ENCODE measurements around the gene CALCOCO1.

- no peak for TF ChIP-seq POLR2A (IDR thresholded peaks at IDR 0.05)
- peak; percentile 12 for TF ChIP-seq POLR2AphosphoS5 (IDR thresholded peaks at IDR 0.05)
Measured at GRCh38 chr12:53743266-53744129, 16.2 kb upstream of the CALCOCO1 start.

Measured in prostate gland (tissue), 1 donor.